ENCODE results near the gene MORN5. TPM values are rescaled to one million over a fixed set of nuclear protein-coding genes. Genes with fewer than 3 reads are reported as not detected.
"Not testable (repeated sequence)": the region's sequence is repeated elsewhere in the genome, so short reads cannot be mapped to it uniquely, and the experiment has no call there.

The MORN5 gene
- total RNA-seq, 1 donor from 2014 or later: not detected

DNA sequence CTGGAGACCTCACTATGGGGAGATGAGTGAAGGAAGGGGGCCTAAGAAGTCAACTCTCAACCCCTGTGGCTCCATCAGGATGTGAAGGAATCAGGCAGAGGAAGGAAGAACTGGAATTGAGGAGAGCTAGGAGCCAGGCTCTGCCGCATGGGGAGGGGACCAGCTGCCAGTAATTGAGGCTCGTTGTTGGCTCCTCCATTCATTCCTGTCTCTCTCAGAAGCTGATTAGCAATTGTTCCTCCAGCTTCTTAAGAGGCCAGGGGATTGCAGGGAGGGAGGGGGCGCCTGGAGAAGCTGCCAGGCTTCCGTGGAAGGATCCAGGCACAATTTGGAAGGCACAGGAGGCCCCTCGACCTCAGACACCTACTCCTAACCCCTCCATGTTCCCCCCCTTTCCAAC, 46.1 kb upstream of the MORN5 start:
- Mint-ChIP-seq H3K4me1 (ENCODE audit: unreplicated experiment) (no peaks in the 10 kb centered on the region), H3K27ac (ENCODE audit: unreplicated experiment) (no peak overlapping the region), H3K36me3 (ENCODE audit: unreplicated experiment) (no peaks in the 10 kb centered on the region), H3K9me3 (ENCODE audit: unreplicated experiment) (no peaks in the 10 kb centered on the region), H3K27me3 (ENCODE audit: unreplicated experiment) (peaks cover 35% of the 10 kb centered on the region), H3K4me3 (ENCODE audit: unreplicated experiment) (no peak overlapping the region)
- DNase-seq (ENCODE audit: extremely low spot score, unreplicated experiment): no peak
- TF ChIP-seq, protein P1, sequence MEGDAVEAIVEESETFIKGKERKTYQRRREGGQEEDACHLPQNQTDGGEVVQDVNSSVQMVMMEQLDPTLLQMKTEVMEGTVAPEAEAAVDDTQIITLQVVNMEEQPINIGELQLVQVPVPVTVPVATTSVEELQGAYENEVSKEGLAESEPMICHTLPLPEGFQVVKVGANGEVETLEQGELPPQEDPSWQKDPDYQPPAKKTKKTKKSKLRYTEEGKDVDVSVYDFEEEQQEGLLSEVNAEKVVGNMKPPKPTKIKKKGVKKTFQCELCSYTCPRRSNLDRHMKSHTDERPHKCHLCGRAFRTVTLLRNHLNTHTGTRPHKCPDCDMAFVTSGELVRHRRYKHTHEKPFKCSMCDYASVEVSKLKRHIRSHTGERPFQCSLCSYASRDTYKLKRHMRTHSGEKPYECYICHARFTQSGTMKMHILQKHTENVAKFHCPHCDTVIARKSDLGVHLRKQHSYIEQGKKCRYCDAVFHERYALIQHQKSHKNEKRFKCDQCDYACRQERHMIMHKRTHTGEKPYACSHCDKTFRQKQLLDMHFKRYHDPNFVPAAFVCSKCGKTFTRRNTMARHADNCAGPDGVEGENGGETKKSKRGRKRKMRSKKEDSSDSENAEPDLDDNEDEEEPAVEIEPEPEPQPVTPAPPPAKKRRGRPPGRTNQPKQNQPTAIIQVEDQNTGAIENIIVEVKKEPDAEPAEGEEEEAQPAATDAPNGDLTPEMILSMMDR (IDR thresholded peaks at IDR 0.05): no peak

DNA sequence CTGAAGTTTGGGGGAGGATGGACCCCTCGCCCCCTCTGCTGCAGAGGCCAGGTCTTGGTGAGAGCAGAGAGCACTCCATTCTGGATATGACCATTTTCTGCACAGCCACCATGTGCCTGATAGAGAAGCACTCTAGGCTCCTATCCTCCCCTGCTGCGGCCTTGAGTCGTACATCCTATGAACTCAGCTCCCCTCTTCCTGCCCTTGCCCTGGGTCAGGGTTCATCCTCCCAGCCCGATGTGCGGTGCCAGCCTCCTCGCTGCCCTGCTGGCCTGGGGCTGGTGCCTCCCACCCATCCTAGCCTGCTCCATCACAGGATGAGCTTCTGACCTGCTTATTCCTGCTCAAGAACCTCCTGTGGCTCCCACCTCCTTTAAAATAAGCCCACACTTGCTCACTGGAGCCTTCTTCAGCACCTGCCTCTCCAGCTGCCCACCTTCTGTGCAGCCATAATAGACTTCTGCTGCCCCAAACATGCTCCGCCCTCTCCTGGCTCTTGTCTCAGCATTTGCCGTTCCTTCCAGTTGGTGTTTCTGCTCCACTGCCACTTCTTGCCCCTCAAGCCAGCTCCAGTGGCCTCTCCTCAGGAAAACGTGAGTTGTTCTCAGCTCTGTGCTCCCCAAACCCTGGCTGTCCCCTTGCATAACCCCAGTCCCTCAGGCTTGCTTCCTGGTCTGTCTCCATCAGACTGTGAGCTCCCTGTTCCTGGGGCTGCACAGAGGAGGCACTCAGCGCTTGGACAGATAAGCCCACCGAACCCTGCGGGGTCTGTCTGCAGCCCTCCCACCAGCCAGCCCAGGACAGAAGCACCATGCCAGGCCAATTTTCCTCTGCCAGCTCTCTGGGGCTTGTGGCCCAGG, 44.3 kb upstream of the MORN5 start:
- Mint-ChIP-seq H3K27me3 (ENCODE audit: unreplicated experiment) (peaks cover 35% of the 10 kb centered on the region), H3K27ac (ENCODE audit: unreplicated experiment) (no peak overlapping the region), H3K9me3 (ENCODE audit: unreplicated experiment) (no peaks in the 10 kb centered on the region), H3K4me1 (ENCODE audit: unreplicated experiment) (no peaks in the 10 kb centered on the region), H3K4me3 (ENCODE audit: unreplicated experiment) (no peak overlapping the region), H3K36me3 (ENCODE audit: unreplicated experiment) (no peaks in the 10 kb centered on the region)
- no peak for DNase-seq (ENCODE audit: extremely low spot score, unreplicated experiment)
- TF ChIP-seq, protein P1 (IDR thresholded peaks at IDR 0.05): no peak

DNA sequence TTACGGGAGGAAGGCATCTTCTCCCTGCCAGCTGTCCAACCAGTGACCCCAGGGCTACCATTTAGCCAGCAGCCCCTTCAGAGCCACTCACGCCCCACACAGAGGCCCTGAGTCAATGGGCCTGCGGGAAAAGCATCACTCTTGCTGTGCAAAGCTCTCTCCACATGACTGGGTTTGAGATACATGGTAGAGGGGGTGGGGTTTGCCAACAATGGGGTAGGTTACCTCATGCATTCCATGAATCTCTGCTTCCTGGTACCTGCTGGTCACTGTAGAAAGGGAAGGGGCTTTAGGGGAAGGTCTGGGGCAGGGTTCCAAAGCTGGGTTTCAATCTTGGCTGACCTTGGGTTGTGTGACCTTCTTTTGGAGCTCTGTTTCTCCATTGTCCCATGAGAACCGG, 43.7 kb upstream of the MORN5 start:
- TF ChIP-seq, protein P1 (IDR thresholded peaks at IDR 0.05): no peak
- Mint-ChIP-seq H3K27ac (ENCODE audit: unreplicated experiment) (no peak overlapping the region), H3K27me3 (ENCODE audit: unreplicated experiment) (peaks cover 35% of the 10 kb centered on the region), H3K4me1 (ENCODE audit: unreplicated experiment) (no peaks in the 10 kb centered on the region), H3K4me3 (ENCODE audit: unreplicated experiment) (no peak overlapping the region), H3K9me3 (ENCODE audit: unreplicated experiment) (no peaks in the 10 kb centered on the region), H3K36me3 (ENCODE audit: unreplicated experiment) (no peaks in the 10 kb centered on the region)
- no peak for DNase-seq (ENCODE audit: extremely low spot score, unreplicated experiment)

DNA sequence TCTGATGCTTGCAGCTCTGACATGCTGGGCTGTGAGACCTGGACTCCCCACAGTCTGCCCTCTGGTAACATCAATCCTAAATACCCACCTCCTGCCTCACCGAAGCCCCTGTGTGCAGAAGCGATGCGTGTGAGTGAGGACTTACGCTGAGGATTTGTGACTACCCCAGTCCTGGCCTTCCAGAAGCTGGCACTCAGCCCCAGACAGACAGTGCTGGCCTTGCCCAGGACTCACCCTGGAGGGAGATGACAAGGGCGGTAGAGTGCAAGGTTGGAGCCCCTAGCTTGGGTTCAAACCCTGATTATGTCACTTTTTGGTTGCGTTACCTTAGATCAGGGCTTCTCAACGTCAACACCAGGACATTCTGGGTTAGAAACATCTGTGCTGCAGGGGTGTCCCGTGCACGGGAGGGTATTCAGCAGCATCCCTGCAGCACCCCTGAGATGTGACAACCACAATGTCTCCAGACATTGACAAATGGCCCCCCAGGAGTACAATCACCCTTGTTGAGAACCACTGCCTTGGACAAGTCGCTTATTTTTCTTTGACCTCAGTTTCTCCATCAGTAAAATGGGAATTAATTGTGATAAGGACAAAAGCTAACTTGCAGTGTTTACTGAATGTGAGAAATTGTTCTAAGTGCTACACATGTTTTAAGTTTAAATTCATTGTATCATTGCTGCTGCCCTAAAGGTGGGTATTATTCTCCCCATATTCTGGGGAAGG, 43.1 kb upstream of the MORN5 start:
- TF ChIP-seq, protein P1 (IDR thresholded peaks at IDR 0.05): no peak
- H3K9me3 Mint-ChIP-seq (ENCODE audit: unreplicated experiment): no peaks in the 10 kb centered on the region

DNA sequence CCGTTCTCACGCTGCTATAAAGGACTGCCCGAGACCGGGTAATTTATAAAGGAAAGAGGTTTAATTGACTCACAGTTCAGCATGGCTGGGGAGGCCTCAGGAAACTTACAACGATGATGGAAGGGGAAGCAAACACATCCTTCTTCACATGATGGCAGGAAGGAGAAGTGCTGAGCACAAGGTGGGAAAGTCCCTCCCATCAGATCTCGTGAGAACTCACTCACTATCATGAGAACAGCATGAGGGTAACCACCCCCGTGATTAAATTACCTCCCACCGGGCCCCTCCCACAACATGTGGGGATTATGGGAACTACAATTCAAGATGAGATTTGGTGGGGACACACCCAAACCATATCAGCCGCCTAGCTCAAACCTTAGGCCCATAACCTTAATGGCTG, 42.5 kb upstream of the MORN5 start:
- DNase-seq (ENCODE audit: extremely low spot score, unreplicated experiment); H3K36me3 Mint-ChIP-seq (ENCODE audit: unreplicated experiment); H3K27ac Mint-ChIP-seq (ENCODE audit: unreplicated experiment); H3K9me3 Mint-ChIP-seq (ENCODE audit: unreplicated experiment); H3K4me3 Mint-ChIP-seq (ENCODE audit: unreplicated experiment); H3K4me1 Mint-ChIP-seq (ENCODE audit: unreplicated experiment): not testable (repeated sequence)
- peaks cover 34% of the 10 kb centered on the region for H3K27me3 Mint-ChIP-seq (ENCODE audit: unreplicated experiment)

More for the DNA sequence above, 43.1 kb upstream of the MORN5 start:
- Mint-ChIP-seq H3K27me3 (ENCODE audit: unreplicated experiment) (peaks cover 35% of the 10 kb centered on the region), H3K4me1 (ENCODE audit: unreplicated experiment) (no peaks in the 10 kb centered on the region), H3K36me3 (ENCODE audit: unreplicated experiment) (no peaks in the 10 kb centered on the region), H3K4me3 (ENCODE audit: unreplicated experiment) (no peak overlapping the region), H3K27ac (ENCODE audit: unreplicated experiment) (no peak overlapping the region)
- no peak for DNase-seq (ENCODE audit: extremely low spot score, unreplicated experiment)

All from osteocyte (in vitro differentiated cells).